T-helper 1 cell treated with Interleukin-12 subunit alpha and Interleukin-12 subunit beta and Interleukin-4 antibody, amounts not matched to agents 30 ng/mL and 1 ng/mL, for 36 hours (primary cell): ENCODE results near the gene PLXNB3. TPM values are rescaled to one million over a fixed set of nuclear protein-coding genes. Genes with fewer than 3 reads are reported as not detected.
"Not testable (repeated sequence)": the region's sequence is repeated elsewhere in the genome, so short reads cannot be mapped to it uniquely, and the experiment has no call there.

Source experiments
- intact Hi-C: fragments of 100-400 bp; cut with micrococcal nuclease; formaldehyde crosslinking; loops from one replicate; pipeline ENCODE4 v1.15.1; 2024
- total RNA-seq: library from RNA; stranded (reverse); gene quantifications from 2 replicates; pipeline ENCODE4 v1.2.3, GENCODE V29; 2022

The PLXNB3 gene
- total RNA-seq, 1 donor from 2014 or later, result 0.34 TPM

DNA sequence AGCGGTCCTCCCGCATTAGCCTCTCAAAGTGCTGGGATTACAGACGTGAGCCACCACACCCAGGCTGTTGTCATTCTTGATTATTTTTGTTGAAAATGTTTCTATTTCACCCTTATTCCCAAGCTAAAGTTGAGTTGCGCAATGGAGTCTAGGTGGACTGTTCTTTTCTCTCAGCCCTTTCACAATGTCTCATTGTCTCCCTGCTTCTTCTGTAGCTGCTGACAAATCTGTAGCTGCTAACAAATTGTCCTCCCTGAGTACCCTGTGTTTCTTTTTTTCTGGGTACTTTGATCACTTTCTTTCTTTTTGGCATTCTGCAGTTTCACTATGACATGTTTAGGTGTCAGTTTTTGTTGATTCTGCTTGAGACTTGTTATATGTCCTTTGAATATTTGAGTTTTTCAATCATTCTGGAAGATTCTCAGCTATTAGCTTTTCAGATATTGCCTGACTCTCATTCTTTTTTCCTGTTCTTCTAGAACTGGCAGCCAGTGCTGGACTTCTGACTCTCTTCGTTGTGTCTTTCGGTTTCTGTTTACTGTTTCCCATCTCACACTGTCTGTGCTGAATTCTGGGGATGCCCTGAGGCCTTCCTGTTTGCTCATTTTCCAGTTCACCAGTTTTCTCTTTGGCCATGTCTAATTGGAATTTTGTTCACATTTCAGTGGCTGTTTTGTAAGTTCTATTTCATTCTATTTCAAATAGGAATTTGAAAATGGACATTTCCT is 32.8 kb upstream of the PLXNB3 start:
- intact Hi-C loops, result no loop called here

DNA sequence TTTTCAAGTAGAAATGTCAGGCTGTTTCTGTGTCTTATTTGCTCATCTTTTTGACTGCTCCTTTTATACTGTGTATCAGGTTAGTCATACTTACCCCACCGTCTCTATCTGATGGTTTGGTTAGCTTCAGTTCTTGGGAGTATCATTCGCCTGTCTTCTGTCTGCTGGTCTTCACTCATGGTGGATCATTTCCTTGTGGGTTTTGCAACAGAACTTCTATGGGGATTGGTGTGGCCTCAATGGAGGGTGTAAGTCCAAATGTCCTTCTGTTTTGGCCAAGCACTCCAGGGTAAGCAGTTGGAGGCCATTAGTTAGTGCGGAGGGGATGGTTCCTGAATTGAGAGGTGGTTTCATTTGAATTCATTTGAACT is 32.2 kb upstream of the PLXNB3 start:
- intact Hi-C loops, result no loop called here

DNA sequence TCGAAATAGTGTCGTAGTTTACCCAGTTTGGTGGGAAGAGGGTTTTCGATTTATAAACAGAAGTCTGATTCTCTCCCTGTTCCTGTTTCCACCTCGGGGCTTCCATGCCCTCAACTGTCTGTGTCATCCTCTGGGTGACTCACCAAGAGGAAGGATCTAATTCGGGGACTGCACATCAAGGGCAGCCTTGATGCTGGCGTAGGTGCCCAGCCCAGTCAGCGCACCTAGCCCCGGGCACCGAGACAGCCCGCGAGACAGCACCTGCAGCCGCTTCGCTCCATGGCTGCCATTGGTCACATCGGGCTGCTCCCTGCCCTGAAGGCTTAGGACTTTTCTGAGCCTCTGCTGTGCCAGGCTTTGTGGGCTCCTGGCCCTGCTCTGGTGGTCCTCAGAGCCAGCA is 31.6 kb upstream of the PLXNB3 start:
- intact Hi-C loops, result no loop called here

DNA sequence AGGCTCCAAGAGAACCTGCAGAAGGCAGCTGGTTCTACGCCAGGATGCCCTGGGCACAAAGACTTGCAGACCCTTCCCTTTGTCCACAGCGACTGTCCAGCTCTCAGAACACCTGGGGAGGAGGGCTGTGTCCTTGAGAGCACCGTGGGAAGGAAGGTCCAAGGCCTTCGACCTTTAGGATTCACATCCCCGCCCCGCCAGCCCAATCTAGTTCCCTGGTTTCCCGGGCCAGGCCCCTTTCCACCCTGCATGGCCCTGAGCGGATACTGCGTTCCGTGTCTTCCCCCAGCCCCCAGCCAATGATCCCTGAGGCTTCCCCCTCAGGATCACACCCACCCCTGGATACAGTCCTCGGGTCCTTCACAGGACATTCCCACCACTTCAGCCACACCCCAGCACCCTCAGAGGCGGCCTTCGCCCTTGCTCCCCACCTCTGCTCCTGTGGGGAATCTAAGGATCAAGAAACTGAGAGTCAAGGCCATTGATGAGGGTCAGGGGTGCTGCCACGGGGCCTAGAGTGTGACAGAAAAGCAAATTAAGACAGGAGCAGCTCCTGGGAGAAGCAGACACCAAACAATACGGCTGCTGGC is 30.3 kb upstream of the PLXNB3 start:
- intact Hi-C loops, result no loop called here

DNA sequence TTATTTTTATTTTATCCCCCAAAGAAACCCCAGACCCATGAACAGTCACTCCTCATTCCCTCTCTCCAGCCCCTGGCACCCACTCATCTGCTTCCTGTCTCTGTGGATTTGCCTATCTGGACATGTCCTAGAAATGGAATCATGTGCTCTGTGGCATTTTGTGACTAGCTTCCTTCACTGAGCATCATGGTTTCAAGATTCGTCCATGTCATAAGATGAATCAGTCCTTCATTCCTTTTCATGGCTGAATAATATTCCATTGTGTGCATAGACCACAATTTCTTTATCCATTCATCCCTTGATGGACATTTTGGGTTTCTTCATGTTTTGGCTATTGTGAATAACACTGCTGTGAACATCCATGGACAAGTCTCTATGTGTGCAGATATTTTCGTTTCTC is 29.2 kb upstream of the PLXNB3 start:
- intact Hi-C loops, result no loop called here

DNA sequence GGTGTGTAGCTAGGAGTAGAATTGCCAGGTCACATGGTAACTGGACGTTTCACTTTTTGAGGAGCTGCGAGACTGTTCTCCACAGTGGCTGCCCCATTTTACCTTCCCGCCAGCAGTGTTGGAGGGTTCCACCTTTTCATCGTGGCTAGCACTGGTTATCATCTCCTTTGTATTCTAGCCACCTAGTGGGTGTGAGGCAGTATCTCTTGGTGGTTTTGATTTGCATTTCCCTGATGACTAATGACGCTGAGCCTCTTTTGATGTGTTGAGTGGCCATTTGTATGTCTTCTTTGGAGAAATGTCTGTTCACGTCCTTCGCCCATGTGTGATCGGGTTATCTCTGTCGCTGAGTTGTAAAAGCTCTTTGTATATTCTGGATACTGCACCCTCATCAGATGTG is 28.8 kb upstream of the PLXNB3 start:
- intact Hi-C loops, result no loop called here

DNA sequence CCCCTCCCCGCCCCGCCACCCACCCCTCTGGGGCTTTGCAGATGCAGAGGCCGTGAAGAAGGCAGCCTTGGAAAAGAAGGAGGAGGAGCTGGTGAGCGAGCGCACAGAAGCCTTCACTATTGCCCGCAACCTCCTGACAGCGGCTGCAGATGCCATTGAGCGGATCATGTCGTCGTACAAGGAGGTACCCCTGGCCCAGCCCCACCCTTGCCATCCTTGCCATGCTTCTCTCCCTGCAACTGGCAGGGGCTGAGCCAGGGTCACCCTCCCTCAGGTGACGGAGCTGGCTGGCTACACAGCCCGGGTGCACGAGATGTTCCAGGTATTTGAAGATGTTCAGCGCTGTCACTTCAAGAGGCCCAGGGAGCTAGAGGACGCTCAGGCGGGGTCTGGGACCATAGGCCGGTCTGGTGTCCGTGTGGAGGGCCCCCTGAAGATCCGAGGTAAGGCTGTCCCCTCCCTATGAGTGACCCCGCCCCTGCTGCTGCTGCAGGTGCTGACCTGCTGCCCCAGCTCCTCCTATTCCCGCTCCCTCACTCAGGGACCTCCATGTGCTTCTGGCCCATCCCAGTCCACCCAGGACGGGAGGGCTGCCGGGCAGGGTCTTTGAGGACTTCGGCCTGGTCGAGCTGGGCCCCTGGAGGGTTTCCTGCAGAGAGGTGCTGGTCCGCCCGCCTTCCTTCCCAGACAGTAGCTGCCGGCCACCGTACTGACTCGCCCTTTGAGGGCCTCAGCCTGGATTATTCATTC is 27.8 kb upstream of the PLXNB3 start:
- intact Hi-C loops, result no loop called here

DNA sequence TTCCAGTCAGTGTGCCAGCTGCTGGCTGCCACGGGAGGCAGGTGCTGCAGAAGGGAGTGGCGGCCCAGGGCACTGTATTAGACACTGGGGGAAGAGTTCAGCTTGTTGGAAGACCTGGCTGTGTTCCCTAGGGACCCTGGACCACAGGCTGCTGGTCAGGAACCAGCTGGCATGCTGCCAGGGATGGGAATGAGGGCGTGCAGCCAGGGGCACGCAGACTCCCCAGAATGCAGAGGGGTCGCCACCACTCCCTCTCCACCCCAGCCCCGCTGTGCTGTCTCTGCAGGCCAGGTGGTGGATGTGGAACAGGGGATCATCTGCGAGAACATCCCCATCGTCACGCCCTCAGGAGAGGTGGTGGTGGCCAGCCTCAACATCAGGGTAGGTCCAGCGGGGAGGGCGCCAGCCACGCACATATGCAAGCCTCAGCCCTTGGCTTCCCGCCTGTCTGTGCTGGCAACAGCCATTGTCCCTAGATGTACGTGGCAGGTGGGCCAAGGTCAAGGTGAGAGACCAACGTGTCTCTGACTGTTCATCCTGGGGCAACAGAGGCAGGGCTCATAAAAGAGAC is 27.1 kb upstream of the PLXNB3 start:
- intact Hi-C loops, result no loop called here

DNA sequence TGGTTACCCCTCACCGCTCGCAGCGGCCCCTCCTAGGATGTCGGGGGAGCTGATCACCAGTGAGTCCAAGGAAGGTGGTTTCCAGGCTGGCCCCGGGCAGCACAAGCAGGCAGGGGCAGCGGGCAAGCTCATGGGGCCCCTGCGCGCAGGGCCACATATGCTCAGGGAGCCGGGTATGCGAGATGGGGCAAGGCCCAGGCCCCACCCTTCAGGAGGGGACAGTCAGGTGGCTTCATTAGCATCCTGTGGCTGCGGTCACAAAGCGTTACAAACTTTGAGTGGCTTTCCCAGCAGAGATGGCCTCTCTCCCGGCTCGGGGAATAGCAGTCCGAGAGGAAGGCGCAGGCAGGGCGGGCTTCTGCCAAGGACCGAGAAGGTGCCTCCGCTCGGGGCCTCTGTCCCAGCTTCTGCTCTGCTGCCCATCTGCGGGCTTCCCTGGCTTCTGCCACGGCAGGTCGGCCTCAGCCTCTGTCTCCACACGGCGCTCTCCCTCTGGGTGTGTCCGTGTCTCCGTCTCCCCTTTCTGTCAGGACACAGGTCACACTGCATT is 25.9 kb upstream of the PLXNB3 start:
- intact Hi-C loops, result no loop called here

DNA sequence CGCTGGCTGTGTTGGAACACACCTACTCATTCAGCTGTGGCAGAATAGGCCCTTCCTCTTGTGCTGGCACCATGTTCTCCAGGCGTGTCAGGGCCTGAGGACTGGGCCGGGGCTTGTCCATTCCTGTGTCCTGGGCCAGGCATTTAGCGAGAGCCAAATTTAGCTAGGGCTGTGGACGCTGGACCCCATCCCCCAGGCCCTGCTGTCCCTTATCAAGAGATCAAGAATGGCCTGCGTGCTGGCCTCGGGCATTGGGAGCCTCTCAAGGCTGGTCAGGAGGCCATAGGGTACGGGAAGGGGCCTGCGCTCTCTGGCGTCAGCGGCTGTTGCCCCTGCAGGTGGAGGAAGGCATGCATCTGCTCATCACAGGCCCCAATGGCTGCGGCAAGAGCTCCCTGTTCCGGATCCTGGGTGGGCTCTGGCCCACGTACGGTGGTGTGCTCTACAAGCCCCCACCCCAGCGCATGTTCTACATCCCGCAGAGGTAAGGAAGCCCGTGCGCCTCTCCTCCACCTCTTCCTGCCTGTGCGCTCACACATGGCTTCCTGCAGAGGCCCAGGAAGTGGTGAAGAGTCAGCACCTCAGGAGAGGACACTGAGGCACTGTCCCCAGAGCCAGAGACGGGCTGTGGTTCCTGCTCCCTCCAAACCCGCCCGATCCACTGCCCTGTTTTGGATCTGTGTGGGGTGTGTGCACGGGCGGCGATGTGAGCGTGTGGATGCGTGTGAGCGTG is 24.1 kb upstream of the PLXNB3 start:
- intact Hi-C loops, result no loop called here

DNA sequence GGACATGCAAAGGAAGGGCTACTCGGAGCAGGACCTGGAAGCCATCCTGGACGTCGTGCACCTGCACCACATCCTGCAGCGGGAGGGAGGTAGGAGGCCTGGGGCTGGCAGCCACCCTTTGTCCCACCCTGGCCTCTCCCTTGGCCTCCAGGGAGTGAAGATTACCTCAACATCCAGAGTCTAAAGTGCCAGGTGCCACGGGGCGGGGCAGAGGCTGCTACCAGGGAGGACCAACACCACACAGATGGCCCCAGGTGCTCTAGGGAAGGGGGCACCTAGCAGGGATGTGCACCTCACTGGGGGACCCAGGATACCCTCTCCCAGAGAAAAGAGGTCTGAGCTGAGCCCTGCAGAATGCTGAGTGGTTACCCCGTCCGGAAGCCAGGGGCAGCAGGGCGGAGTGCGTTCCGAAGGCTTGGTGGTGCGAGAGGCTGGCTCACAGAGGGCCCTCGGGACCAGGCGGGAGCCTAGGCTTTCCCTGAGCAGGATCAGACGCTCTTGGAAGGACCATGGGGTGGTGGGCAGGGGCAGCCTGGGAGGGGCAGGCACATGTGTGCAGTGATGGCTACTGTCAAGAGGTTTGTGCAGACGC is 23.3 kb upstream of the PLXNB3 start:
- intact Hi-C loops, result no loop called here

DNA sequence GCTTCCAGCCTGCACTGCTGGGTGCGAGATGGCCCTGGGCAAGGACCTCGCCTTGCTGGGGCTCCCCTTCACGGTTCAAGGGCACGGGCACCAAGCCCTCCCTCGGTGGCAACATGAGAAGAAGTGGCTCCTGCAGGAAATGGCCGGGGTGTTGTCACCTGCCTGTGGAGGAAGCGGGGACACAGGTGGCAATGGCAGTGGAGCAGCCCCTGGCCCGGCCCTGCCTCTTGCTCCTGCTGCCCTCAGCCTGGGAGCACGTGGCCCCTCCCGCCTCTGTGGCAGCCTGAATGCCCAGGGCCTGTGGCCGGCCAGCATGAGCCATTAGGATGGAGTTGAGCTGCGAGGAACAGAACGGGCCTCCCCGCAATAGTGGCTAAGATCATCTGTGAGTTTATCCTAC is 22.6 kb upstream of the PLXNB3 start:
- intact Hi-C loops, result no loop called here

DNA sequence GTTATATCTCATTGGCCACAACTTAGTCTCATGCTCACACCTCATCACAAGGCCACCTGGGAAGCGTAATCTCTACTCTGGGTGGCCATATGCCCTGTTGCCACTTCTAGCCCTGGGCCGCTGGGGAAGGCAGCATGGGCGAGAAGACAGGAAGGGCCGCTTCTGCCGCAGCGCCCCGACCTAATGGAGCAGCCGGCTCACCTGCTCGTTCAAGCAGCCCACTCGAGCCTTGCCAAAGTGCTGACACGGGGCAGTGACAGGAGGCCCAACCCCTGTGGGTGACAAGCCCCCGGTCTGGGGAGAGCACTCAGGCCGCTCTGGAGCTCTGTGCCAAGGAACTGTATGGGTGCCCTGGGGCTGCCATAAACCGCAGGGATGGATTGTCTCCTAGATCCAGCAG is 21.9 kb upstream of the PLXNB3 start:
- intact Hi-C loops, result not testable (repeated sequence)

DNA sequence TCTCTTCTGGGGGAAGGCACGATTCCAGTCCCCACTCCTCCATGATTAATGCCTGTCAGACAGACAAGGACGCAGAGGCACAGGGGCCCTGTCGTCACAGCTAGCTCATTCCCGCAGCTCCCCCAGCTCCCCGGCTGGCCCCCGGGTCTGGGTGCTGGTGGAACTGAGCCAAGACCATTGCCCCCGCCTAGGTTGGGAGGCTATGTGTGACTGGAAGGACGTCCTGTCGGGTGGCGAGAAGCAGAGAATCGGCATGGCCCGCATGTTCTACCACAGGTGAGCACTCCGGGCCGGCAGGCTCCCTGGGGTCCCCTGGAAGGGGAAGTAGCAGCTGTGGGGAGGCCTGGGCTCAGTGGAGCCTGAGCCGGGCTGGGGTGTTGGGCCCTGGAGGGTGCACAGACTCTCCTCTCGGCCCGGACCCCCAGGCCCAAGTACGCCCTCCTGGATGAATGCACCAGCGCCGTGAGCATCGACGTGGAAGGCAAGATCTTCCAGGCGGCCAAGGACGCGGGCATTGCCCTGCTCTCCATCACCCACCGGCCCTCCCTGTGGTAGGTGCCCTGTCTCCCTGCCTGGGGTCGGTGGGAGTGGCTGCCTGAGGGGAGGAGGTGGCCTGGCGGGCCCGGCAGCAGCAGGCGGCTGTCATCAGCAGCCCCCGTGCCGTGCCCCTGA is 21.1 kb upstream of the PLXNB3 start:
- intact Hi-C loops, result not testable (repeated sequence)

DNA sequence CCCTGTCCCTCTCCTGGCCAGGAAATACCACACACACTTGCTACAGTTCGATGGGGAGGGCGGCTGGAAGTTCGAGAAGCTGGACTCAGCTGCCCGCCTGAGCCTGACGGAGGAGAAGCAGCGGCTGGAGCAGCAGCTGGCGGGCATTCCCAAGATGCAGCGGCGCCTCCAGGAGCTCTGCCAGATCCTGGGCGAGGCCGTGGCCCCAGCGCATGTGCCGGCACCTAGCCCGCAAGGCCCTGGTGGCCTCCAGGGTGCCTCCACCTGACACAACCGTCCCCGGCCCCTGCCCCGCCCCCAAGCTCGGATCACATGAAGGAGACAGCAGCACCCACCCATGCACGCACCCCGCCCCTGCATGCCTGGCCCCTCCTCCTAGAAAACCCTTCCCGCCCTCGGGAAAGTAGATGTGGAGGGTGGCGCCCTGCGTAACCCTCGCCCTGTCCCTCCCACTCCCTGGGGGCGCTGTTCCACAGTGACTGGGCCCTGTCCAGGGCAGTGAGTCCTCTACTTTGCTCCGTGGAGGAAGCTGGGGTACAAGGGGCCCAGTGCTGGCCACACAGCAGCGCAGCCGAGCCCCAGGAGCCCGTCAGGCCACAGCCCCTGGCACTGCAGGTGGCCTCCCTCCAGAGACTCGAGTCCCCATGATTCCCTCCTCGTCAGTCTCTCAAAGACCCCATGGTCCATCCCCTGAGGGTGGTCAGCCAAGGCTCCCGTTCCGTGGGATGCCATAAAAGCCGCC is 20.4 kb upstream of the PLXNB3 start:
- intact Hi-C loops, result not testable (repeated sequence)

DNA sequence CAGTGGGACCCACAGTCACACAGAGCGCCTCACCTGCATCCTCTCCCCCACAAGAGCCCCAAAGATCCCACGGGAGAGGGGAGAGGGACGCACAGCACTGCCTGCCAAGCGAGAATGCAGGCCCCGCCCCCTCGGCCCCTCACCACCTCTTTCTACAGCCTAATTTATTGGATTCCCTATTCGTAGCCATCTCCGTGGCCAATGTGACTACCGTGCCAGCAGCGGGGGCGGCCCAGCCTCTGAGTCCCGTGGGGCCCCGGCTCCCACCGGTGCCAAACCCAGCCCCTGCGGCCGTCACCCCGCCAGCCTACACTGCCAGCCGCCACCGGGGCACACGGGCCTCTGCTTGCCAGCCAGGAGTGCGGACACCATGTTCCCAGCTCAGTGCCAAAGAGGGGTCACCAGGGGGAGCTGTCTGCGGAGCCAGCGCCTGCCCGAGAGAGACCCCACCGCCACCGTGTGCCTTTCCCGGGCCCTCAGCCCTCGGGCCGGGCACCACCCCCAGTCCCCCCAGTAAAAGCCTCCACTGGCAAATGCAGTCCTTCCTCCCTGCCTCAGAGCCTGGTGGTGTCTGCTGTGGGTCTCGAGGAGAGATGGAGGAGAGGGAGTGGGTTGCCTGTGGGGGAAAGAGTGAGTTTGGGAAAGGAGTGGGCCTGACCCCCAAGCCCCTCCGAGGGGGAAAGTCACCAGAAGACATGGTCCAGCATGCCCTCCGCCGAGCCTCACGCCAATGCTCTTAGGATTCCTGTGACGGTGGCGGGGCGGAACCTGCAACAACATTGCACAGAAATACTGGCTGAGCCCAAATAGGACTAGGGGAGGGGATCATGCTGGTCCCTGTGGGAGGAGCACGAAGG is 19.6 kb upstream of the PLXNB3 start:
- intact Hi-C loops, result no loop called here

DNA sequence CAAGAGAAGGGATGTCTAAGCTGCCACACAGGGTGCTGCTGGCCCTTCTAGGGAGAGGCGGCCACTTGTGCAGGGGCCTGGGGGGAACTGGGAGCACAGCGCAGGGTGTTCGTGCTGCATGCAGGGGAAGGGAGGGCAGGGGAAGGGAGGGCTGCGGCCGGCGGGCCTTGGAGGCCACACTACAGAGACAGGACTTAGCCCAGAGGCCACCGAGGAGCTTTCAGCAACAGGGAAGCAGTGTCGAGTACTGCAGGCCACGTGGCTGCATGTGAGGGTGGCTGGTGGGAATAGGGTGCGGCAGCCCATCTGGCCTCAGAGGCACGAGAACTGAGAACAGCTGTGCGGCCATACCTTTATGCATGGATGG is 19.0 kb upstream of the PLXNB3 start:
- intact Hi-C loops, result not testable (repeated sequence)

DNA sequence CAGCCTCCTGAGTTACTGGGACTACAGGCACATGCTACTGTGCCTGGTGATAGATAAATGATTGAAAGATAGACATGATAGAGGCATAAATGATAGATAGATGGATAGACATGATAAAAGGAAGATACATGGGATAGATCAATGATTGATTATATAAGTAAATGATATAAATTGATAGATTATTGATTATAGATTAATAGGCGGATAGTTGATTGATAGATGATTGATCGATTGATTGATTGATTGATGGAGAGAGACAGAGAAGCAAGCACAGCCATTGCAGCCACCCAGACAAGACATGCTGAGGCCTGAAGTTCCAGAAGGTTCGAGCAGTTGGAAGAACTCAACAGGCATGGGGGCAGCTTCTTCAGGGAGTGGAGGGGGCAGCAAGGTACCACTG is 17.7 kb upstream of the PLXNB3 start:
- intact Hi-C loops, result no loop called here

DNA sequence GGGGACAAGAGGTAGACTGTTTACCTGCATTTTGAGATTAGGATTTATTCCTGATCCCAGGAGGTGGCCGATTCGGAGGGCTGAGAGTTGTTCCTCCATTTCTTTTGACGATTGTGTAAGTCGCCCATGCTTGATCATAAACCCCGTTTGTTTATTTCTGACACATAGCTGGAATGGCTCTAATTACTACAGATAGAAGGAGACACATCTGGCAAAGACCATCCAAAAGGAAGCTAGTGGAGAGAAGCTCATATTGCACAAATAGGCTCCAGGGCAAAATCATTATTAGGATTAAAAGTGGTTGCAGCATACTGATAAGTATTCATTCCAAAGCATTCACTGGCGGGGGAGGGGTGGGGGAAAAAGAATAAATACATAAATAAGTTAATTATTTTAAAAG is 17.1 kb upstream of the PLXNB3 start:
- intact Hi-C loops, result not testable (repeated sequence)
